ENCODE measurements around the gene FOXJ3.

FOXJ3 gene

GRCh38 chr1:42335050-42335808 lies at the start of gene FOXJ3:
Gene FOXJ3 (minus strand): TSS chr1:42335235. CDS start chr1:42311093, 24,142 bp downstream.
- no peaks in the 10 kb centered on the region for H3K27me3 ChIP-seq (ENCODE audit: control insufficient read depth, insufficient read depth, low read length)
- H3K9ac ChIP-seq (ENCODE audit: low read length), result peak within 1 kb of the TSS; percentile 84
- H3K4me3 ChIP-seq (ENCODE audit: low read length), result peak within 1 kb of the TSS; percentile 95
- no peaks in the 10 kb centered on the region for H3K36me3 ChIP-seq (ENCODE audit: control insufficient read depth, low read depth, low read length)
- peak within 1 kb of the TSS; percentile 59 for H3K27ac ChIP-seq (ENCODE audit: low read length)
- no peaks in the 10 kb centered on the region for H3K9me3 ChIP-seq (ENCODE audit: control insufficient read depth, low read depth, low read length)
- H3K4me1 ChIP-seq (ENCODE audit: control insufficient read depth, low read depth, low read length), result peaks cover 22% of the 10 kb centered on the region

- H3K9me3 ChIP-seq (ENCODE audit: control insufficient read depth, low read depth, low read length), result no peaks in the 10 kb centered on the region
- H3K27me3 ChIP-seq (ENCODE audit: control insufficient read depth, insufficient read depth, low read length), result peaks cover 26% of the 10 kb centered on the region
- H3K4me1 ChIP-seq (ENCODE audit: control insufficient read depth, low read depth, low read length), result peaks cover 5% of the 10 kb centered on the region
- H3K36me3 ChIP-seq (ENCODE audit: control insufficient read depth, low read depth, low read length), result no peaks in the 10 kb centered on the region
- H3K27ac ChIP-seq (ENCODE audit: low read length), result no peak overlapping the region
- H3K4me3 ChIP-seq (ENCODE audit: low read length), result peak overlapping the region; percentile 50
- no peak overlapping the region for H3K9ac ChIP-seq (ENCODE audit: low read length)
Observed at GRCh38 chr1:42381280-42381673, 46.2 kb upstream of the FOXJ3 start.

- H3K9me3 ChIP-seq (ENCODE audit: control insufficient read depth, low read depth, low read length), result no peaks in the 10 kb centered on the region
- H3K4me1 ChIP-seq (ENCODE audit: control insufficient read depth, low read depth, low read length), result peaks cover 5% of the 10 kb centered on the region
- no peak within 1 kb of the TSS for H3K27ac ChIP-seq (ENCODE audit: low read length)
- no peak within 1 kb of the TSS for H3K9ac ChIP-seq (ENCODE audit: low read length)
- no peaks in the 10 kb centered on the region for H3K36me3 ChIP-seq (ENCODE audit: control insufficient read depth, low read depth, low read length)
- H3K4me3 ChIP-seq (ENCODE audit: low read length), result peak within 1 kb of the TSS; percentile 72
- H3K27me3 ChIP-seq (ENCODE audit: control insufficient read depth, insufficient read depth, low read length), result peaks cover 26% of the 10 kb centered on the region
Observed at GRCh38 chr1:42380586-42381279, 45.7 kb upstream of the FOXJ3 start, which contains the start of gene RIMKLA. Gene RIMKLA (plus strand): TSS chr1:42380792. CDS start chr1:42380935, 143 bp downstream.

- Histone ChIP-seq H3K27me3 (ENCODE audit: control insufficient read depth, insufficient read depth, low read length) (peaks cover 26% of the 10 kb centered on the region), H3K4me3 (ENCODE audit: low read length) (peak overlapping the region; percentile 72), H3K9ac (ENCODE audit: low read length) (no peak overlapping the region), H3K36me3 (ENCODE audit: control insufficient read depth, low read depth, low read length) (no peaks in the 10 kb centered on the region), H3K4me1 (ENCODE audit: control insufficient read depth, low read depth, low read length) (peaks cover 5% of the 10 kb centered on the region), H3K27ac (ENCODE audit: low read length) (no peak overlapping the region), H3K9me3 (ENCODE audit: control insufficient read depth, low read depth, low read length) (no peaks in the 10 kb centered on the region)
Observed at GRCh38 chr1:42379794-42380585, 45.0 kb upstream of the FOXJ3 start.

- no peak overlapping the region for H3K4me3 ChIP-seq (ENCODE audit: low read length)
- no peak overlapping the region for H3K27ac ChIP-seq (ENCODE audit: low read length)
- H3K9ac ChIP-seq (ENCODE audit: low read length), result no peak overlapping the region
- no peaks in the 10 kb centered on the region for H3K36me3 ChIP-seq (ENCODE audit: control insufficient read depth, low read depth, low read length)
- no peaks in the 10 kb centered on the region for H3K27me3 ChIP-seq (ENCODE audit: control insufficient read depth, insufficient read depth, low read length)
- no peaks in the 10 kb centered on the region for H3K9me3 ChIP-seq (ENCODE audit: control insufficient read depth, low read depth, low read length)
- no peaks in the 10 kb centered on the region for H3K4me1 ChIP-seq (ENCODE audit: control insufficient read depth, low read depth, low read length)
Observed at GRCh38 chr1:42372796-42373195, 37.8 kb upstream of the FOXJ3 start.

- Histone ChIP-seq H3K9ac (ENCODE audit: low read length) (no peak overlapping the region), H3K27ac (ENCODE audit: low read length) (no peak overlapping the region), H3K9me3 (ENCODE audit: control insufficient read depth, low read depth, low read length) (no peaks in the 10 kb centered on the region), H3K27me3 (ENCODE audit: control insufficient read depth, insufficient read depth, low read length) (no peaks in the 10 kb centered on the region), H3K4me3 (ENCODE audit: low read length) (no peak overlapping the region), H3K36me3 (ENCODE audit: control insufficient read depth, low read depth, low read length) (no peaks in the 10 kb centered on the region), H3K4me1 (ENCODE audit: control insufficient read depth, low read depth, low read length) (no peaks in the 10 kb centered on the region)
Observed at GRCh38 chr1:42370876-42371549, 36.0 kb upstream of the FOXJ3 start.

- Histone ChIP-seq H3K4me1 (ENCODE audit: control insufficient read depth, low read depth, low read length) (no peaks in the 10 kb centered on the region), H3K9me3 (ENCODE audit: control insufficient read depth, low read depth, low read length) (no peaks in the 10 kb centered on the region), H3K27ac (ENCODE audit: low read length) (no peak overlapping the region), H3K27me3 (ENCODE audit: control insufficient read depth, insufficient read depth, low read length) (no peaks in the 10 kb centered on the region), H3K9ac (ENCODE audit: low read length) (no peak overlapping the region), H3K4me3 (ENCODE audit: low read length) (no peak overlapping the region), H3K36me3 (ENCODE audit: control insufficient read depth, low read depth, low read length) (no peaks in the 10 kb centered on the region)
Observed at GRCh38 chr1:42369471-42369870, 34.4 kb upstream of the FOXJ3 start.

- H3K27me3 ChIP-seq (ENCODE audit: control insufficient read depth, insufficient read depth, low read length), result no peaks in the 10 kb centered on the region
- no peak overlapping the region for H3K9ac ChIP-seq (ENCODE audit: low read length)
- H3K9me3 ChIP-seq (ENCODE audit: control insufficient read depth, low read depth, low read length), result no peaks in the 10 kb centered on the region
- no peaks in the 10 kb centered on the region for H3K4me1 ChIP-seq (ENCODE audit: control insufficient read depth, low read depth, low read length)
- no peak overlapping the region for H3K4me3 ChIP-seq (ENCODE audit: low read length)
- H3K27ac ChIP-seq (ENCODE audit: low read length), result no peak overlapping the region
- H3K36me3 ChIP-seq (ENCODE audit: control insufficient read depth, low read depth, low read length), result no peaks in the 10 kb centered on the region
Observed at GRCh38 chr1:42368096-42368795, 33.2 kb upstream of the FOXJ3 start.

GRCh38 chr1:42365118-42365517 lies 30.1 kb upstream of the FOXJ3 start:
- Histone ChIP-seq H3K9ac (ENCODE audit: low read length) (no peak overlapping the region), H3K27ac (ENCODE audit: low read length) (no peak overlapping the region), H3K4me3 (ENCODE audit: low read length) (no peak overlapping the region), H3K36me3 (ENCODE audit: control insufficient read depth, low read depth, low read length) (no peaks in the 10 kb centered on the region), H3K9me3 (ENCODE audit: control insufficient read depth, low read depth, low read length) (no peaks in the 10 kb centered on the region), H3K4me1 (ENCODE audit: control insufficient read depth, low read depth, low read length) (no peaks in the 10 kb centered on the region), H3K27me3 (ENCODE audit: control insufficient read depth, insufficient read depth, low read length) (no peaks in the 10 kb centered on the region)

- H3K9me3 ChIP-seq (ENCODE audit: control insufficient read depth, low read depth, low read length), result no peaks in the 10 kb centered on the region
Observed at GRCh38 chr1:42364542-42364941, 29.5 kb upstream of the FOXJ3 start.

More at GRCh38 chr1:42364542-42364941, 29.5 kb upstream of the FOXJ3 start:
- H3K4me1 ChIP-seq (ENCODE audit: control insufficient read depth, low read depth, low read length), result no peaks in the 10 kb centered on the region
- no peaks in the 10 kb centered on the region for H3K27me3 ChIP-seq (ENCODE audit: control insufficient read depth, insufficient read depth, low read length)
- H3K9ac ChIP-seq (ENCODE audit: low read length), result no peak overlapping the region
- H3K36me3 ChIP-seq (ENCODE audit: control insufficient read depth, low read depth, low read length), result no peaks in the 10 kb centered on the region
- no peak overlapping the region for H3K4me3 ChIP-seq (ENCODE audit: low read length)
- H3K27ac ChIP-seq (ENCODE audit: low read length), result no peak overlapping the region
